ENCODE results near the gene TMEM253.
A peak's percentile ranks its signal among the peaks of the same experiment; 100 is the strongest.

DNA sequence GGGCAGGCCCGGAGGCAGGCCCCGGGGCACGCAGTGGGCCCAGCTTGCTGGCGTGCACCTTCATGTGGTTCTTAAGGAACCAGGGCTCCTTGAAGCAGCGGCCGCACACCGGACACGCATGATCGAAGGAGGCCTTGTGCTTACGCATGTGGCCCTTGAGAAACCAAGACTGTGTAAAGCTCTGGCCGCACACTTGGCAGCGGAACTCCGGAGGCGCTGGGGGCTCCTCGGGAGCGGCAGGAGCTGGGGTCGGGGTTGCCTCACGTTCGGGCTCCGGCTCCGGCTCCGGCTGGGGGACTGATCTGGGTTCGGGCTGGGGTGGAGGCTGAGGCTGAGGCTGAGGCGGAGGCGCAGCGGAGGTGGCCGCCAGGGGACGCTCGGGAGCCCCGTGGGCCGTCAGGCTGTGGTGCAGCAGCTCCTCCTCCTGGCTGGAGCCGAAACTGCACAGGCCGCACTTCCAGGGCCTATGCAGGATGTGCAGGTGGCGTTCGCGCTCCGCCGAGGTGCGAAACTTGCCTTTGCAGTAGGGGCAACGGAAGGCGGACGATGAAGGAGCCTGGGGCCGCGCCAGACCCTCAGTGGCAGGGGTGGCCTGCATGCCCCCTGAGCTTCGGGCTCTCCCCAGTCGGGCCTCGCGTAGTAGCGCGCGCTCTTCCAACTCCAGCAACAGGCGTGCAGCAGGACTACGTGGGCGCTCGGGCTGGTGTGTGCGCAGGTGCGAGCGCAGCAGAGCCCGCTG, 8.4 kb upstream of the TMEM253 start:
- TF ChIP-seq, protein P1, sequence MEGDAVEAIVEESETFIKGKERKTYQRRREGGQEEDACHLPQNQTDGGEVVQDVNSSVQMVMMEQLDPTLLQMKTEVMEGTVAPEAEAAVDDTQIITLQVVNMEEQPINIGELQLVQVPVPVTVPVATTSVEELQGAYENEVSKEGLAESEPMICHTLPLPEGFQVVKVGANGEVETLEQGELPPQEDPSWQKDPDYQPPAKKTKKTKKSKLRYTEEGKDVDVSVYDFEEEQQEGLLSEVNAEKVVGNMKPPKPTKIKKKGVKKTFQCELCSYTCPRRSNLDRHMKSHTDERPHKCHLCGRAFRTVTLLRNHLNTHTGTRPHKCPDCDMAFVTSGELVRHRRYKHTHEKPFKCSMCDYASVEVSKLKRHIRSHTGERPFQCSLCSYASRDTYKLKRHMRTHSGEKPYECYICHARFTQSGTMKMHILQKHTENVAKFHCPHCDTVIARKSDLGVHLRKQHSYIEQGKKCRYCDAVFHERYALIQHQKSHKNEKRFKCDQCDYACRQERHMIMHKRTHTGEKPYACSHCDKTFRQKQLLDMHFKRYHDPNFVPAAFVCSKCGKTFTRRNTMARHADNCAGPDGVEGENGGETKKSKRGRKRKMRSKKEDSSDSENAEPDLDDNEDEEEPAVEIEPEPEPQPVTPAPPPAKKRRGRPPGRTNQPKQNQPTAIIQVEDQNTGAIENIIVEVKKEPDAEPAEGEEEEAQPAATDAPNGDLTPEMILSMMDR (conservative IDR thresholded peaks at IDR 0.05; ENCODE audit: low read depth, low read length) = peak; percentile 100
- TF ChIP-seq EZH2 (IDR thresholded peaks at IDR 0.05; ENCODE audit: borderline replicate concordance, low read depth, low read length, poor library complexity, severe bottlenecking) = no peak

Measured in A673 (cell line).